ENCODE data around the gene AGPAT4.
A peak's percentile ranks its signal among the peaks of the same experiment; 100 is the strongest.

DNA sequence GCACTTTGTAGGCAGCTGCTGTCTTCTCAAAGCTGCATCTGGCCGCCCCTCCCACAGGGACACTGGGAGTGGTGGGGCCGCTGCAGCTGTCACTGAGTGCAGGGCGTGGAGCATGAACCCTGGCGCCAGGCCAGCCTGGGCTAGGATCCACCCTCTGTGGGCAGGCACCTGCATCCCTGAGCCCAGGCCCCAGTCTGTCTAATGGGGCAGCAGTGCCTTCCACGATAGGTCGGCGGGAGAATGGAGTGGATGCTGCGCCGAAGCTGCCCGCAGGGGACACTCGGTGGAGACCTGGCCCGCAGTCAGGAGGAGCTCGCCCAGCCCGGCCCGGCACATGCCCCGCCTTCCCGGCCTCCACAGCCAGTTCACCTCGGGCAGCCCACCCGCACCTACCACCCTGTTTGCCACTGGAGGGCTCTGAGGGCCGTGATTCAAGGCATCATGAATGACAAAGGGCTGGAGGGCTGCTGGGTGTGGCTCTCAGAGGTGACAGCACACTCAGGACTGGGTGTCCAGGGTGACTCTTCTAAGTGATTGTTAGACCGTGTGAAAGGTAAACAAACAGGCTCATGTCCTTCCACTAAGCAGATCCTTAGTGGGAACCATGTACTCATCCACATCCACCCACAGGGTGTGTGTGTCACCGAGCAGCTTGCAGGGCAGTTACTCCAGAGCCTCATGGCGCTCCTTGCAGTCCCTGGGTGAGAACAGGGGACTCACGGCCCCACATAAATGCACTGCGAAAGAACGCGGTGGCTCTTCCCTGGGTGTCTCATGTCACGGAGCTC lies 133.9 kb downstream of the AGPAT4 start:
- TF ChIP-seq, protein P1, sequence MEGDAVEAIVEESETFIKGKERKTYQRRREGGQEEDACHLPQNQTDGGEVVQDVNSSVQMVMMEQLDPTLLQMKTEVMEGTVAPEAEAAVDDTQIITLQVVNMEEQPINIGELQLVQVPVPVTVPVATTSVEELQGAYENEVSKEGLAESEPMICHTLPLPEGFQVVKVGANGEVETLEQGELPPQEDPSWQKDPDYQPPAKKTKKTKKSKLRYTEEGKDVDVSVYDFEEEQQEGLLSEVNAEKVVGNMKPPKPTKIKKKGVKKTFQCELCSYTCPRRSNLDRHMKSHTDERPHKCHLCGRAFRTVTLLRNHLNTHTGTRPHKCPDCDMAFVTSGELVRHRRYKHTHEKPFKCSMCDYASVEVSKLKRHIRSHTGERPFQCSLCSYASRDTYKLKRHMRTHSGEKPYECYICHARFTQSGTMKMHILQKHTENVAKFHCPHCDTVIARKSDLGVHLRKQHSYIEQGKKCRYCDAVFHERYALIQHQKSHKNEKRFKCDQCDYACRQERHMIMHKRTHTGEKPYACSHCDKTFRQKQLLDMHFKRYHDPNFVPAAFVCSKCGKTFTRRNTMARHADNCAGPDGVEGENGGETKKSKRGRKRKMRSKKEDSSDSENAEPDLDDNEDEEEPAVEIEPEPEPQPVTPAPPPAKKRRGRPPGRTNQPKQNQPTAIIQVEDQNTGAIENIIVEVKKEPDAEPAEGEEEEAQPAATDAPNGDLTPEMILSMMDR (IDR thresholded peaks at IDR 0.05 in 4 of 5, conservative IDR thresholded peaks at IDR 0.05 in 1 of 5) = peak in 1 of 5 experiments; percentile 47
- TF ChIP-seq POLR2A (IDR thresholded peaks at IDR 0.05) = no peak
